ENCODE results near the gene CCT8L2. TPM values are rescaled to one million over a fixed set of nuclear protein-coding genes. Genes with fewer than 3 reads are reported as not detected.
"Not testable (repeated sequence)": the region's sequence is repeated elsewhere in the genome, so short reads cannot be mapped to it uniquely, and the experiment has no call there.

Gene CCT8L2
- total RNA-seq, 1 donor from 2014 or later = not detected

GRCh38 chr22:16594026-16594425, 1.4 kb upstream of the CCT8L2 start:
- no peak for DNase-seq (ENCODE audit: low read depth)

DNA sequence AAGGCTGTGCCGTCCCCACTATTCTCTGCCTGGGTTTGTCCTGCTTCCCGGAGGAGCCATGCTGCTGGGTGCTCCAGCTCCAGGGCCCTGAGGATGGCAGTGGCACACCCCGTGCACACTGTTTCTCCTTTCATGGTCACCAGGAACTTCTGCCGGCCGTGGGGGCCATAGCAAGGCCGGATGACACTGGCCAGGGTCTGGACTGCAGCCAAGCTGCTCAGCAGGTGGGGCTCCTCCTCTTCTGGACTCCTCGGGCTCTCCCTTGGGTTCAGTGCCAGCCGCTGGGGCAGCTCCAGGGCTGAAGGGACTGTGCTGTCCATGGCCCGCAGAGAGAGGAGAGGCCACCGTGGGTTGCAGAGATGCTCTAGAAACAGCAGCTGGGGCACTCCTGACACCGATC, 379 bp downstream of the CCT8L2 start:
- not testable (repeated sequence) for DNase-seq (ENCODE audit: low read depth)

GRCh38 chr22:16591136-16591535, 1.5 kb downstream of the CCT8L2 start:
- not testable (repeated sequence) for DNase-seq (ENCODE audit: low read depth)

DNA sequence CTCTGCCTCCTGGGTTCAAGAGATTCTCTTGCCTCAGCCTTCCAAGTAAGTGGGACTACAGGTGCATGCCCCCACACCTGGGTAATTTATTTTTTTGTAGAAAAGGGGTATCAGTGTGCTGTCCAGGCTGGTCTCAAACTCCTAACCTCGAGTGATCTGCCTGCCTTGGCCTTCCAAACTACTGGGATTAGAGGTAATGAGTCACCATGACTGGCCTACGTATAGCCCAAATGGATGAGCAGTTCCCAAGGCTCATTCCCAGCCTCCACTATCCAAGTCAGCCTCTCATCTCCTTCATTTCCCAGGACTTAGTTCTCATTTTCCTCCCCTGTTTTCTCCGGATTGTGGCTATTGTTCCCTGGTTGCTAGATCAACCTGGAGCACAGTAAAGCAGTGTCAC, 5.6 kb downstream of the CCT8L2 start:
- DNase-seq (ENCODE audit: low read depth) = no peak

- no peak for DNase-seq (ENCODE audit: low read depth)
Measured at GRCh38 chr22:16586170-16586569, 6.4 kb downstream of the CCT8L2 start.

- DNase-seq (ENCODE audit: low read depth) = not testable (repeated sequence)
Measured at GRCh38 chr22:16580872-16581271, 11.7 kb downstream of the CCT8L2 start.

DNA sequence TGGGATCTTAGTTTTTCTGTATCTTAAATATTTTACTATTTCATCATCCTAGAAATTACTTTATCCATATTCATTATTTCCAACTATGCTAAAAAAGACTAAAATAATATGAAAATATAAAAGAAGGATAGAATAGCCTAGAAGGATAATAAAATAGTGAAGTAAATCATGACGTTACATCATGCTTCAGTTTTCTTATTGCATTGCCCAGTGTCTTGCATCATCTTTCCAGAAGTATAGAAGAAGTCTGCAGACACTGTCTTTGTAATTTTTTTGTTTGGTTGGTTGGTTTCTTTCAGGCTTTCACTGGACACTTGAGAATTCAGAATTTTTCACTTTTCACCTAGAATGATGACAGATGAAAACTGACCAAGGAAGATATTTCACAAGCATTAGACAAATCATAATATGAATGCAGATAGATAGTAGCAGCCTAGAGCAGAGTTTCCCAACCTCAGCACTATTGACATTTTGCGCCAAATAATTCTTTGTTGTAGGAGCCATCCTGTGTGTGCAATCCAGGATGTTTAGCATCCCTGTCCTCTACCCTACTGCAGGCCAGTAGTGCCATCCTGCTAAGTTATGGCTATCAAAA, 23.3 kb downstream of the CCT8L2 start:
- not testable (repeated sequence) for DNase-seq (ENCODE audit: low read depth)

DNA sequence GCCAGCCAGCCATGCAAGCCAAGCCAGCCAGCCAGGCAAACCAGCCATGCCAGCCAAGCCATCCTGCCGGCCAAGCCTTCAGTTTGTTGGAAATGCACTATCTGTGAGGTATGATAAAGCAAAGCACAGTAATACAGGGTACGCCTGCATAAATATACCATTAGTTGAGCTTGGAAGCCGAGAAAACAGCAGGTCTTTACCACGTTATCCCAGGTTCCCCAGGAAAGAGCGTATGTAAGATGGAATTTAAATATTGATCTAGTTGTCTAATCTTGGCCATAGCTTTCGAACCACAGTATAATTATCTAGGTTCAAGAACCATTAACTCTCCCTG, 24.2 kb downstream of the CCT8L2 start:
- DNase-seq (ENCODE audit: low read depth) = no peak

- not testable (repeated sequence) for DNase-seq (ENCODE audit: low read depth)
Measured at GRCh38 chr22:16567617-16568424, 24.8 kb downstream of the CCT8L2 start.

DNA sequence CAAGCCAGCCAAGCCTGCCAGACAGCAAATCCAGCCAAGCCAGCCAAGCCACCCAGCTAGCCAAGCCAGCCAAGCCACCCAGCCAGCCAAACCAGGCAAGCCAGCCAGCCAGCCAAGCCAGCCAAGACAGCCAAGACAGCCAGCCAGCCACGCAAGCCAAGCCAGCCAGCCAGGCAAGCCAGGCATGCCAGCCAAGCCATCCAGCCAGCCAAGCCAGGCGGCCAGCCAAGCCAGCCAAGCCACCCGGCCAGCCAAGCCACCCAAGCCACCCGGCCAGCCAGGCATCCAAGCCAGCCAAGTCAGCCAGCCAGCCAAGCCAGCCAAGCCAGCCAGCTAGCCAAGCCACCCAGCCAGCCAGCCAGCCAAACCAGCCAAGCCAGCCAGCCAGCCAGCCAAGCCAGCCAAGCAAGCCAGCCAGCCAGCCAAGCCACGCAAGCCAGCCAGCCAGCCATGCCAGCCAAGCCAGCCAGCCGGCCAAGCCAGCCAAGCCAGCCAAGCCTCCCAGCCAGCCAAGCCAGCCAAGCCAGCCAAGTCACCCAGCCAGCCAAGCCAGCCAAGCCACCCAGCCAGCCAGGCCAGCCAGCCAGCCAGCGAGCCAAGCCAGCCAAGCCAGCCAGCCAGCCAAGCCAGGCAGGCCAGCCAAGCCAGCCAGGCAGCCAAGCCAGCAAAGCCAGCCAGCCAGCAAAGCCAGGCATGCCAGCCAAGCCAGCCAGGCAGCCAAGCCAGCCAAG, 26.0 kb downstream of the CCT8L2 start:
- DNase-seq (ENCODE audit: low read depth) = not testable (repeated sequence)

DNA sequence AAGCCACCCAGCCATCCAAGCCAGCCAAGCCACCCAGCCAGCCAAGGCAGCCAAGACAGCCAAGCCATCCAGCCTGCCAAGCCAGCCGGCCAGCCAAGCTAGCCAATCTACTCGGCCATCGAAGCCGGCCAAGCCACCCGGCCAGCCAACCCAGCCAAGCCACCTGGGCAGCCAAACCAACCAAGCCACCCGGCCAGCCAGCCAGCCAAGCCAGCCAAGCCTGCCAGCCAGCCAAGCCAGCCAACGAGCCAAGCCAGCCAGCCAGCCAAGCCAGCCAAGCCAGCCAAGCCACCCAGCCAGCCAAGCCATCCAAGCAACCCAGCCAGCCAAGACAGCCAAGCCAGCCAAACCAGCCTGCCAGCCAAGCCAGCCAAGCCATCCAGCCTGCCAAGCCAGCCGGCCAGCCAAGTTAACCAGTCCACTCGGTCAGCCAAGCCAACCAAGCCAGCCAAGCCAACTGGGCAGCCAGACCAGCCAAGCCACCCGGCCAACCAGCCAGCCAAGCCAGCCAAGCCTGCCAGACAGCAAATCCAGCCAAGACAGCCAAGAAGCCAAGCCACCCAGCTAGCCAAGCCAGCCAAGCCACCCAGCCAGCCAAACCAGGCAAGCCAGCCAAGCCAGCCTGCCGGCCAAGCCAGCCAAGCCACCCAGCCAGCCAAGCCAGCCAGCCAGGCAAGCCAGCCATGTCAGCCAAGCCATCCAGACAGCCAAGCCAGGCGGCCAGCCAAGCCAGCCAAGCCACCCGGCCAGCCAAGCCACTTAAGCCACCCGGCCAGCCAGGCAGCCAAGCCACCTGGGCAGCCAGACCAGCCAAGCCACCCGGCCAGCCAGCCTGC, 26.8 kb downstream of the CCT8L2 start:
- not testable (repeated sequence) for DNase-seq (ENCODE audit: low read depth)

DNA sequence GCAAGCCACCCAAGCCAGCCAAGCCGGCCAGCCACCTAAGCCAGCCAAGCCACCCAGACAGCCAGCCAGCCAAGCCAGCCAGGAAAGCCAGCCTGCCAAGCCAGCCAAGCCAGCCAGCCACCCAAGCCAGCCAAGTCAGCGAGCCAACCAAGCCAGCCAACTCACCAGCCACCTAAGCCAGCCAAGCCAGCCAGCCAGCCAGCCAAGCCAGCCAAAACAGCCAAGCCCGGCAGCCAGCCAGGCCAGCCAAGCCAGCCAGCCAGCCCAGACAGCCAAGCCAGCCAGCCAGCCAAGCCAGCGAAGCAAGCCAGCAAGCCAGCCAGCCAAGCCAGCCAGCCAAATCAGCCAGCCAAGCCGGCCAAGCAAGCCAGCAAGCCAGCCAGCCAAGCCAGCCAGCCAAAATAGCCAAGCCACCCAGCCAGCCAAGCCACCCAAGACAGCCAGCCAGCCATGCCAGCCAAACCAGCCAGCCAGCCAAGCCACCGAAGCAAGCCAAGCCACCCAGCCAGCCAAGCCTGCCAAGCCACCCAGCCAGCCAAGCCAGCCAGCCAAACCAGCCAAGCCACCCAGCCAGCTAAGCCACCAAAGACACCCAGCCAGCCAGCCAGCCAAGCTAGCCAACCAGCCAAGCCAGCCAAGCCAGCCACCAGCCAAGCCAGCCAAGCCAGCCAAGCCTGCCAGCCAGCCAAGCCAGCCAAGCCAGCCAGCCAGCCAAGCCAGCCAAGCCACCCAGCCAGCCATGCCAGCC, 27.6 kb downstream of the CCT8L2 start:
- not testable (repeated sequence) for DNase-seq (ENCODE audit: low read depth)

DNA sequence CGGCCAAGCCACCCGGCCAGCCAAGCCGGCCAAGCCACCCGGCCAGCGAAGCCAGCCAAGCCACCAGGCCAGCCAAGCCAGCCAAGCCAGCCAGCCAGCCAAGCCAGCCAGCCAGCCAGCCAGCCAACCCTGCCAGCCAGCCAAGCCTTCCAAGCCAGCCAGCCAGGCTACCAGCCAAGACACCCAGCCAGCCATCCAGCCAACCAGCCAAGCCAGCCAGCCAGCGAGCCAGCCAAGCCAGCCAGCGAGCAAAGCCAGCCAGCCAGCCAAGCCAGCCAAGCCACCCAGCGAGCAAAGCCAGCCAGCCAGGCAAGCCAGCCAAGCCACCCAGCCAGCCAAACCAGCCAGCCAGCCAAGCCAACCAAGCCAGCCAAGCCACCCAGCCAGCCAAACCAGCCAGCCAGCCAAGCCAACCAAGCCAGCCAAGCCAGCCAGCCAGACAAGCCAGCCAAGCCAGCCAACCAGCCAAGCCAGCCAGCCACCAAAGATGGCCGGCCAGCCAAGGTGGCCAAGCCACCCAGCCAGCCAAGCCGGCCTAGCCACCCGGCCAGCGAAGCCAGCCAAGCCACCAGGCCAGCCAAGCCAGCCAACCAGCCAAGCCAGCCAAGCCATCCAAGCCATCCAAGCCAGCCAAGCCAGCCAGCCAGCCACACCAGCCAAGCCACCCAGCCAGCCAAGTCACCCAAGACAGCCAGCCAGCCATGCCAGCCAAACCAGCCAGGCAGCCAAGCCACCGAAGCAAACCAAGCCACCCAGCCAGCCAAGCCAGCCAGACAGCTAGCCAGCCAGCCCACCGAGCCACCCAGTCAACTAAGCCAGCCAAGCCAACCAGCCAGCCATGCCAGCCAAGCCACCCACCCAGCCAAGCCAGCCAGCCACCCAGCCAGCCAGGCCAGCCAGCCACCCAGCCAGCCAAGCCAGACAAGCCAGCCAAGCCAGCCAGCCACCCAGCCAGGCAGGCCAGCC, 28.8 kb downstream of the CCT8L2 start:
- DNase-seq (ENCODE audit: low read depth) = no peak

DNA sequence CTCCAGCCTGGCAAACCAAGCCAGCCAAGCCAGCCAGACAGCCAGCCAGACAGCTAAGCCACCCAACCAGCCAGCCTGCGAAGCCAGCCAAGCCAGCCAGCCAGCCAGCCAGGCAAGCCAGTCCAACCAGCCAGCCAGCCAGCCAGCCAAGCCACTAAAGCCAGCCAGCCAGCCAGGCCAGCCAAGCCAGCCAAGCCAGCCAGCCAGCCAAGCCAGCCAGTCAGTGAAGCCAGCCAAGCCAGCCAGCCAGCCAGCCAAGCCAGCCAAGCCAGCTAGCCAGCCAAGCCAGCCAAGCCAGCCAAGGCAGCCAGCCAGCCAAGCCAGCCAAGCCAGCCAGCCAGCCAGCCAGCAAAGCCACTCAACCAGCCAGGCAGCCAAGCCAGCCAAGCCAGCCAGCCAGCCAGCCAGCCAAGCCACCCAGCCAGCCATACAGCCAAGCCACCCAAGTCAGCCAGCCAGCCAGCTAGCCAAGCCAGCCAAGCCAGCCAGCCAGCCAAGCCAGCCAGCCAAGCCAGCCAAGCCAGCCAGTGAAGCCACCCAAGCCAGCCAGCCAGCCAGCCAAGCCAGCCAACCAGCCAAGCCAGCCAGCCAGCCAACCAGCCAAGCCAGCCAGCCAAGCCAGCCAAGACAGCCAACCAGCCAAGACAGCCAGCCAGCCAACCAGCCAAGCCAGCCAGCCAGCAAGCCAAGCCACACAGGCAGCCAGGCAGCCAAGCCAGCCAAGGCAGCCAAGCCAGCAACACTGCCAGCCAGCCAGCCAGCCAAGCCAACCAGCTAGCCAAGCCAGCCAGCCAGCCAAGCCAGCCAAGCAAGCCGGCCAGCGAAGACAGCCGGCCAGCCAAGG, 29.7 kb downstream of the CCT8L2 start:
- DNase-seq (ENCODE audit: low read depth) = no peak

DNA sequence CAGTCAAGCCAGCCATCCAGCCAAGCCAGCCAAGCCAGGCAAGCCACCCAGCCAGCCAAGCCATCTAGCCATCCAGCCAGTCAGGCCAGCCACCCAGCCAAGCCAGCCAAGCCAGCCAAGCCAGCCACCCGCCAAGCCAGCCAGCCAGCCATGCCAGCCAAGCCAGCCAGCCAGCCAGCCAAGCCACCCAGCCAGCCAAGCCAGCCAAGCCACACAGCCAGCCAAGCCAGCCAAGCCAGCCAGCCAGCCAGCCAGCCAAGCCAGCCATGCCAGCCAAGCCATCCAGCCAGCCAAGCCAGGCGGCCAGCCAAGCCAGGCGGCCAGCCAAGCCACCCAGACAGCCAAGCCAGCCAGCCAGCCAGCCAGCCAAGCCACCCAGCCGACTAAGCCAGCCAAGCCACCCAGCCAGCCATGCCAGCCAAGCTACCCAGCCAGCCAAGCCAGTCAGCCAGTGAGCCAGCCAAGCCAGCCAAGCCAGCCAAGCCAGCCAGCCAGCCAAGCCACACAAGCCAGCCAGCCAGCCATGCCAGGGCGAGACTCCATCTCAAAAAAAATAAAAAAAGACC, 31.4 kb downstream of the CCT8L2 start:
- not testable (repeated sequence) for DNase-seq (ENCODE audit: low read depth)

- not testable (repeated sequence) for DNase-seq (ENCODE audit: low read depth)
Measured at GRCh38 chr22:16560651-16561050, 32.0 kb downstream of the CCT8L2 start.

- DNase-seq (ENCODE audit: low read depth) = not testable (repeated sequence)
Measured at GRCh38 chr22:16559996-16560395, 32.6 kb downstream of the CCT8L2 start.

DNA sequence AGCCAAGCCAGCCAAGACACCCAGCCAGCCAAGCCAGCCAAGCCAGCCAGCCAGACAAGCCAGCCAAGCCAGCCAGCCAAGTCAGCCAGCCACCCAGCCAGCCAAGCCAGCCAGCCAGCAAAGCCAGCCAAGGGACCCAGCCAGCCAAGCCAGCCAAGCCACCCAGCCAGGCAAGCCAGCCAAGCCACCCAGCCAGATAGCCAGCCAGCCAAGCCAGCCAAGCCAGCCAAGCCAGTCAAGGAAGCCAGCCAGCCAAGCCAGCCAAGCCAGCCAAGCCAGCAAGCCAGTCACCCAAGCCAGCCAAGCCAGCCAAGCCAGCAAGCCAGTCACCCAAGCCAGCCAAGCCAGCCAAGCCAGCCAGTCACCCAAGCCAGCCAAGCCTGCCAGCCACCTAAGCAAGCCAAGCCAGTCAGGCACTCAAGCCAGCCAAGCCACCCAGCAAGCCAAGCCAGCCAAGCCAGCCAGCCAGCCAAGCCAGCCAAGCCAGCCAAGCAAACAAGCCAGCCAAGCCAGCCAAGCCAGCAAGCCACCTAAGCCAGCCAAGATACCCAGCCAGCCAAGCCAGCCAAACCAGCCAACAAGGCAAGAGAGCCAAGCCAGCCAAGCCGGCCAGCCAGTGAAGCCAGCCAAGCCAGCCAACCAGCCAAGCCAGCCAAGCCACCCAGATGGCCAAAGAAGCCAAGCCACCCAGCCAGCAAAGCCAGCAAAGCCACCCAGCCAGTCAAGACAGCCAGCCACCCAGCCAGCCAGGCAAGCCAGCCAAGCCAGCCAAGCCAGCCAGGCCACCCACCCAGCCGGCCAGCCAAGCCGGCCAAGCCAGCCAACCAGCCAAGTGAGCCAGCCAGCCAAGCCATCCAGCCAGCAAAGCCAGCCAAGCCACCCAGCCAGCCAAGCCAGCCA, 33.3 kb downstream of the CCT8L2 start:
- no peak for DNase-seq (ENCODE audit: low read depth)

Data from renal cortical epithelial cell (primary cell).